Small intestine (tissue), 7 donors: ENCODE results near the gene SNTA1. TPM values are rescaled to one million over a fixed set of nuclear protein-coding genes. Genes with fewer than 3 reads are reported as not detected.
A peak's percentile ranks its signal among the peaks of the same experiment; 100 is the strongest.
"Not testable (repeated sequence)": the region's sequence is repeated elsewhere in the genome, so short reads cannot be mapped to it uniquely, and the experiment has no call there.

Experiments used
- DNase-seq, 2 donors: peaks; one replicate each; pipeline versions ENCODE4 v3.0.0 to v3.0.0-alpha.2; 2013
- FAIRE-seq: peaks from 2 replicates; lab custom pipeline; 2012; peaks lifted over from hg19 to GRCh38; lab: Jason Lieb, UNC
- H3K27ac ChIP-seq, 3 donors: one replicate each; pipeline ENCODE4 v1.5.1; 2013; ENCODE audit warnings: low read length in 2 of 3, mild to moderate bottlenecking in 2 of 3, control low read depth in 1 of 3, inconsistent platforms in 1 of 3, low read depth in 1 of 3, moderate library complexity in 1 of 3
- H3K27me3 ChIP-seq, 3 donors: one replicate each; pipeline ENCODE4 v1.6.1; 2013; ENCODE audit warnings: low read length in 3 of 3, inconsistent platforms in 1 of 3; ENCODE audit not compliant: control insufficient read depth in 3 of 3, insufficient read depth in 3 of 3
- H3K36me3 ChIP-seq, 3 donors: one replicate each; pipeline ENCODE4 v1.6.1; 2013; ENCODE audit warnings: low read length in 3 of 3, inconsistent platforms in 1 of 3, low read depth in 1 of 3, mild to moderate bottlenecking in 1 of 3, moderate library complexity in 1 of 3; ENCODE audit not compliant: control insufficient read depth in 3 of 3, insufficient read depth in 2 of 3
- H3K4me1 ChIP-seq, 3 donors: one replicate each; pipeline ENCODE4 v1.6.1; 2013; ENCODE audit warnings: low read length in 2 of 3, inconsistent platforms in 1 of 3, low read depth in 1 of 3, mild to moderate bottlenecking in 1 of 3, moderate library complexity in 1 of 3; ENCODE audit not compliant: control insufficient read depth in 3 of 3, insufficient read depth in 2 of 3
- H3K4me3 ChIP-seq, 3 donors: one replicate each; pipeline ENCODE4 v1.5.1; 2013; ENCODE audit warnings: low read length in 3 of 3, control low read depth in 1 of 3, inconsistent platforms in 1 of 3, low read depth in 1 of 3, mild to moderate bottlenecking in 1 of 3, moderate library complexity in 1 of 3
- H3K9me3 ChIP-seq, 2 donors: one replicate each; pipeline ENCODE4 v1.6.1; 2013; ENCODE audit warnings: low read depth in 1 of 2, low read length in 1 of 2; ENCODE audit not compliant: control insufficient read depth in 2 of 2, insufficient read depth in 1 of 2
- WGBS, 3 donors: extraction: QIAGEN DNeasy Blood & Tissue Kit; methylation state at CpG; one replicate each; pipeline ENCODE4 v1.1.7; 2013; 5-methylcytosine and 5-hydroxymethylcytosine counted together
- polyA plus RNA-seq, 4 donors: library from polyadenylated mRNA; stranded (reverse) in 3 of 4; unstranded in 1 of 4; fragments of 200-250 nt in 3 of 4; fragments of 120-200 nt in 1 of 4; gene quantifications; one replicate each; pipeline versions ENCODE4 v1.2.1 to v1.2.3, GENCODE V29; 2013
- donor health status: healthy with polysubstance abuse.
- donor health status: control.
- donor health status: control.
- donor health status: Bipolar disorder and iron deficiency.
- donor health status: healthy.

SNTA1 gene
- polyA plus RNA-seq, 4 donors = 8.3 to 15.4 (median 11.5) TPM

DNA sequence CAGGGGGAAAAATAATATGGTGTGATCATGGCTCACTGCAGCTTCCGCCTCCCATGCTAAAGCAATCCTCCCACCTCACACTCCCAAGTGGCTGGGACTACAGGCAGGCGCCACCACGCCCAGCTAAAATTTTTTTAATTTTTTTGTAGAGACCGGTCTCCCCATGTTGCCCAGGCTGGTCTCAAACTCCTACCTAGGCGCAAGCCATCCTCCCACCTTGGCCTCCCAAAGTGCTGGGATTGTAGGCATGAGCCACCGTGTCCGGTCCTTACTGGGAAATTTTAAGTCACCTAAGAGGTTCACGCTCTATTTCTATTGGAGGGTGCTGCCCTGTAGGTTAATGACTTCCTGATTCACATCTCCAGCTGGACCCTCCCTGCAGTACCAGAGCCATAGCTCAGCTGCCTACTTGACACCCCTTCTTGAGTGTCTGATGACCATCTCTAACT is 41.6 kb downstream of the SNTA1 start:
- Histone ChIP-seq H3K27ac (no peak overlapping the region), H3K36me3 (peaks cover 0 to 2% (median under 1%) of the 10 kb centered on the region in 3 donors), H3K4me1 (peaks cover 0 to 3% (median 0%) of the 10 kb centered on the region in 3 donors), H3K4me3 (peak overlapping the region in 2 of 3 donors; percentile 32 to 87), H3K9me3 (no peaks in the 10 kb centered on the region), H3K27me3 (no peaks in the 10 kb centered on the region)
- DNase-seq (peak in 1 of 2 donors; percentile 5), FAIRE-seq (no peak)
- 42 to 47% (median 43%) methylated on average over 8 of the region's 8 CpGs for WGBS, 3 donors

DNA sequence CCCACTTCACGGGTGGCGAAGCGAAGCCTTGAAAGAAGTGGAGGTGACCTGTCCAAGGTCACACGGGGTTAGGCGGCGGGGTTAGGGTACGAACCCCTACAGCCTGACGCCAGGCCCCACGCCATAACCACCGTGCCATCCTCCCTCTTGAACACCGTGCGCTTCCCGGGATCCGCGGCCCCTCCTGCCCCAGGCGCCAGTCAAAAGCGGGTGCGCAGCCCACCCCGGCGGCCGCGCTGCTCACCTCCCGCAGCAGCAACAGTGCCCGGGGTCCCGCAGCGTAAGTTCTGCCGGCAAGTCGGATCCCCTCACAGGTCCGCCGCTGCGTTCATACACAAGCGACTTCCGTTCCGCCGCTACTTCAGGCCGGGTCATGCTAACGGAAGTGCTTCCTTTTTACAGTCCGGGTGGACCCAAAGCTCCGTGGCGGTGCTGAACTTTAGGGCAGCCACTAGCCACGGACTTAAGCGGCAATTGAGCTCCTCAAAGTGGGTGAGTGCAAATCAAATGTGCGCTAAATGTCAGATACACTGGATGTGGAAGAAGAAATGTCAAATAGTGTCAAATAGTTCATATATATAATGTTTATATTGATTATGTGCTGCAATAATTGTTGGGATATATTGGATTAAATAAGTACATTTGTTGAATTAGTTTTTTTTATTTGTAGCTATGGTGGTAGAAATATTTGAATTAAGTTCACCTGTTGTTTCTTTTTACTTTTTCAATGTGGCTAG is 42.2 kb downstream of the SNTA1 start, which contains the start of gene CDK5RAP1:
Gene CDK5RAP1, minus strand, starts transcription at position 336 of the 737 bp plus-strand sequence. CDS start 4,455 bp downstream, outside the sequence.
- DNase-seq (peak; percentile 88 to 95), FAIRE-seq (no peak)
- Histone ChIP-seq H3K9me3 (no peaks in the 10 kb centered on the region), H3K4me3 (peak within 1 kb of the TSS; percentile 87 to 97 (median 96)), H3K4me1 (peaks cover 0 to 3% (median 0%) of the 10 kb centered on the region in 3 donors), H3K27ac (peak within 1 kb of the TSS in 1 of 3 donors; percentile 50), H3K36me3 (peaks cover 0 to 5% (median 0%) of the 10 kb centered on the region in 3 donors), H3K27me3 (no peaks in the 10 kb centered on the region)
- 0% methylated on average over 39 to 43 of the region's 43 CpGs for WGBS, 3 donors

DNA sequence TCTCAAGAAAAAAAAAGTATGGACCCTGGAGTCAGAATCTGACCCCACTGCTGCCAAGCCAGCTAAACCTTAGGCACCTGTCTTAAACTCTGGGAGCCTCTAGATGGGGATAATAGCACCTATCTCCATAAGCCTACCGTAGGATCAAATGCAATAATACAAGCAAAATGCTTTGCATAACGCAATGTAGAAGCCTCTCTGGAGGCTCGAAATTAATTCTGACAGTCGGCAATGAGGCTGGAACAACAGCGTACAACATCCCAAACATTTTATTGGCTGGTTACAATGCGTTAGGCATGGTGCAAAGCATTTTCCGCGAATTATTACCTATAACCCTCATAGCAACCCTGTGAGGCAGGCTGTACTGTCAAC is 42.8 kb downstream of the SNTA1 start:
- FAIRE-seq = no peak
- Histone ChIP-seq H3K27ac (peak overlapping the region in 1 of 3 donors; percentile 50), H3K27me3 (no peaks in the 10 kb centered on the region), H3K36me3 (peaks cover 0 to 5% (median 0%) of the 10 kb centered on the region in 3 donors), H3K4me1 (peaks cover 0 to 3% (median 0%) of the 10 kb centered on the region in 3 donors), H3K4me3 (peak overlapping the region; percentile 87 to 97 (median 96)), H3K9me3 (no peaks in the 10 kb centered on the region)
- peak in 1 of 2 donors; percentile 30 for DNase-seq
- WGBS, 3 donors = 0 to 1% (median 0%) methylated on average over 8 of the region's 8 CpGs

DNA sequence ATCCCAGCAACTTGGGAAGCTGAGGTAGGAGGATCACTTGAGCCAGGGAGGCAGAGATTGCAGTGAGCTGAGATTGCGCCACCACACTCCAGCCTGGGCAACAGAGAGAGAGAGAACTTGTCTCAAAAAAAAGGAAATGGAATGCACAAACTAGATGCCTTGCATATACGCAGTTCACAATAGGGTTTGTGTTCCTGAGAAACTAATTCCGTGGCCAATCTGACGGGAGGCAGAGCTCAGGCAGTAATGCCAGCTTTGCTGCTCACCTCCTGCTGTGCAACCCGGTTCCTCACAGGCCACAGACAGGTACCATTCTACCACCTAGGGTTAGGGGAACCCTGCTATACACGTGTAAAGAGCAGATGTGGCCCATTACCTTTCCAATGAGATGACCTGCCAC is 43.6 kb downstream of the SNTA1 start:
- H3K36me3 ChIP-seq = peaks cover 0 to 5% (median 0%) of the 10 kb centered on the region in 3 donors
- no peak for FAIRE-seq
- DNase-seq = no peak
- H3K27me3 ChIP-seq = no peaks in the 10 kb centered on the region
- H3K4me3 ChIP-seq = no peak overlapping the region
- peaks cover 0 to 3% (median 0%) of the 10 kb centered on the region in 3 donors for H3K4me1 ChIP-seq
- 60 to 69% (median 66%) methylated on average over 6 of the region's 6 CpGs for WGBS, 3 donors
- H3K9me3 ChIP-seq = no peaks in the 10 kb centered on the region
- H3K27ac ChIP-seq = no peak overlapping the region

DNA sequence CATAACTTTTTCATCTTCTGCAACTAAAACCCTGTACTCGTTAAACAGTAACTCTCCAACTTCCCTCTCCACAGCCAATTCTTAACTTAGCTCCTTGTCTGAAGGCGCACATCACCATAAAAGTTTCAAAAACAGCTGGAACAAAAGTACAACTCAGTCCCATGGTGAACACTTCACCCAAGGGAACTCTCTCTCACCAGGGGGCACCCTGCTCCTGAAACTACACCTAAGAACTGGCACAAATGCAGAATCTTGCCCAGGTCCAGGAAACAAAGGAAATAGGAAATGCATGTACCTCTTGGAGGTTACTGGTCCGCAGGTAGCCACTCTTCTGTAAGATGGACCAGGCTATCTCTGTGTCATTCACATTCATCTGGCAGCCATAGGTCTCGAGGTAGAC is 48.8 kb downstream of the SNTA1 start:
- 88 to 90% (median 88%) methylated on average over 4 of the region's 4 CpGs for WGBS, 3 donors
- FAIRE-seq (no peak), DNase-seq (peak in 1 of 2 donors; percentile 11)
- Histone ChIP-seq H3K4me1 (no peaks in the 10 kb centered on the region), H3K36me3 (peaks cover 5 to 20% (median 11%) of the 10 kb centered on the region in 3 donors), H3K27ac (no peak overlapping the region), H3K4me3 (no peak overlapping the region), H3K27me3 (no peaks in the 10 kb centered on the region), H3K9me3 (no peaks in the 10 kb centered on the region)

DNA sequence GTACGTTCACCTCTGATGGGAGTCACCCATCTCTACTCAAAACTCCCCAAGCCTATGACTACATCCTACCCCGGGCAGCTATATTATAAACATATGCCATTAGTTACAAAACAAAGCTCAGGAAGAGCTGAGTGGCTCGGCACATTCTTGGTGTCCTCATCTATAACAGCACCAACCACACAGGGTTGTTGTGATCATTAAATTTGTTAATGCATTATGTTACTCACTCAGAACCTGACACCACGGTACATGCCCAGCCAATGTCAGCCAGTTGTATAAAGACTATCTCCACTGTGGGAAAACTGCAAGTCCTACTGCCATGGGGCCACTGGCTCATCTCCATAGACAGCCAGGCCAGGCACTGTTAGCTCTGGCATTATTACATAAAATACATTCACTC is 50.0 kb downstream of the SNTA1 start:
- no peak for FAIRE-seq
- peaks cover 0 to 3% of the 10 kb centered on the region in 2 donors for H3K9me3 ChIP-seq
- WGBS, 3 donors = 91 to 98% (median 93%) methylated on average over 4 of the region's 4 CpGs
- no peak overlapping the region for H3K27ac ChIP-seq
- no peaks in the 10 kb centered on the region for H3K4me1 ChIP-seq
- DNase-seq = no peak
- H3K36me3 ChIP-seq = peaks cover 5 to 20% (median 11%) of the 10 kb centered on the region in 3 donors
- H3K4me3 ChIP-seq = no peak overlapping the region
- H3K27me3 ChIP-seq = no peaks in the 10 kb centered on the region

DNA sequence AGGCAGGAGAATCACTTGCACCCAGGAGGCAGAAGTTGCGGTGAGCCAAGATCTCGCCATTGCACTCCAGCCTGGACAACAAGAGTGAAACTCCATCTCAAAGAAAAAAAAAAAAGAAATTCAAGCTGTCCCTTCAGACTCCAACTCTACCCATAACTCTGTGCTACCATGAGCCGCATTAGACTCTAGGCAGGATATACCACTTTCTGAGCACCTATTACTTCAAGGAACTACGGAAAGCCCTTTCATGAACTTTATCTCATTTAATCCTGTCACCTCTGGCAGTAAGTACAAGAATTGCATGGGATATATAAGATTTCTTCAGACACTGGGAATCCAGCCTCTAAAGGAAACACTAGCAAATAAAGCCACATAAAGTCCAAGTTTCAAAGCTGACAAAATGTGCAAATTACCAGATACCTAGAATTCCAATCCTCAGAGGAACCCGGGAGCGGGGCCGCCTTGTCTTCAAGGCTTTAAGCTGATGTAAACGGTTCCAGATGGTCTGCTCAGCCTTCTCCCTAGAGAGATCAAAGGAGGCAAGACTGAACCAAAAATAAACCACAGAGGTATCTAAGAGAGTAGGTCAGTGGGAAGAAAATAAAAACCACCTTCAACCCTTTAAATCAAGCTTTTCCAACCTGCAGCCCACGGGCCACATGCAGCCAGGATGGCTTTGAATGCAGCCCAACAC is 51.7 kb downstream of the SNTA1 start:
- FAIRE-seq = no peak
- WGBS, 3 donors = 85 to 95% (median 94%) methylated on average over 9 of the region's 9 CpGs
- H3K36me3 ChIP-seq = peaks cover 5 to 27% (median 13%) of the 10 kb centered on the region in 3 donors

DNA sequence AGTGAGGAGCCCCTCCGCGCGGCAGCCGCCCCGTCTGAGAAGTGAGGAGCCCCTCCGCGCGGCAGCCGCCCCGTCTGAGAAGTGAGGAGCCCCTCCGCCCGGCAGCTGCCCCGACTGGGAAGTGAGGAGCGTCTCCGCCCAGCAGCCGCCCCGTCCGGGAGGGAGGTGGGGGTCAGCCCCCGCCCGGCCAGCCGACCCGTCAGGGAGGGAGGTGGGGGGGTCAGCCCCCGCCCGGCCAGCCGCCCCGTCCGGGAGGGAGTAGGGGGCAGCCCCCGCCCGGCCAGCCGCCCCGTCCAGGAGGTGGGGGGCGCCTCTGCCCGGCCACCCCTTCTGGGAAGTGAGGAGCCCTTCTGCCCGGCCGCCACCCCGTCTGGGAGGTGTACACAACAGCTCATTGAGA is 54.2 kb downstream of the SNTA1 start:
- not testable (repeated sequence) for H3K9me3 ChIP-seq, H3K4me3 ChIP-seq, H3K27ac ChIP-seq, H3K27me3 ChIP-seq, H3K4me1 ChIP-seq, DNase-seq, FAIRE-seq
- 98 to 99% (median 98%) methylated on average over 36 of the region's 36 CpGs for WGBS, 3 donors
- peaks cover 2 to 38% (median 18%) of the 10 kb centered on the region in 3 donors for H3K36me3 ChIP-seq

More for the DNA sequence above, 51.7 kb downstream of the SNTA1 start:
- H3K27ac ChIP-seq = no peak overlapping the region
- no peak overlapping the region for H3K4me3 ChIP-seq
- no peaks in the 10 kb centered on the region for H3K27me3 ChIP-seq
- H3K9me3 ChIP-seq = peaks cover 0 to 3% of the 10 kb centered on the region in 2 donors
- no peak for DNase-seq
- no peaks in the 10 kb centered on the region for H3K4me1 ChIP-seq
